GM19372 (cell line): ENCODE measurements around the gene RAB7B.

Experiments used
- ATAC-seq: cut with Tn5 transposase; IDR thresholded peaks from one replicate; pipeline ENCODE4 v1.9.1; 2021; ENCODE audit warnings: mild to moderate bottlenecking, low read depth, moderate library complexity; ENCODE audit not compliant: unreplicated experiment

The RAB7B gene

GRCh38 chr1:205976708-205977401 lies 26.3 kb downstream of the RAB7B start:
- no peak for ATAC-seq

GRCh38 chr1:205976036-205976435 lies 27.2 kb downstream of the RAB7B start:
- ATAC-seq: no peak

- ATAC-seq: no peak
These were observed 27.7 kb downstream of the RAB7B start for GRCh38 chr1:205975387-205975998.

- ATAC-seq: no peak
These were observed 28.5 kb downstream of the RAB7B start for GRCh38 chr1:205974712-205975111.

GRCh38 chr1:205973377-205974232 lies 29.6 kb downstream of the RAB7B start:
- ATAC-seq: no peak

- no peak for ATAC-seq
These were observed 30.6 kb downstream of the RAB7B start for GRCh38 chr1:205972491-205973168.

- ATAC-seq: no peak
These were observed 31.1 kb downstream of the RAB7B start for GRCh38 chr1:205972081-205972480.

- no peak for ATAC-seq
These were observed 32.1 kb downstream of the RAB7B start for GRCh38 chr1:205971082-205971481.

- no peak for ATAC-seq
These were observed 32.7 kb downstream of the RAB7B start for GRCh38 chr1:205970486-205970885.

GRCh38 chr1:205969229-205969628 lies 34.0 kb downstream of the RAB7B start:
- ATAC-seq: no peak

- no peak for ATAC-seq
These were observed 35.5 kb downstream of the RAB7B start for GRCh38 chr1:205967554-205968335.

- ATAC-seq: no peak
These were observed 37.9 kb downstream of the RAB7B start for GRCh38 chr1:205965036-205965884.

- ATAC-seq: no peak
These were observed 39.6 kb downstream of the RAB7B start for GRCh38 chr1:205963352-205964155.

- ATAC-seq: no peak
These were observed 40.4 kb downstream of the RAB7B start for GRCh38 chr1:205962821-205963221.

- ATAC-seq: no peak
These were observed 41.0 kb downstream of the RAB7B start for GRCh38 chr1:205961991-205962820.

GRCh38 chr1:205961405-205961804 lies 41.8 kb downstream of the RAB7B start:
- ATAC-seq: no peak

- no peak for ATAC-seq
These were observed 43.4 kb downstream of the RAB7B start for GRCh38 chr1:205959789-205960188.

- no peak for ATAC-seq
These were observed 47.7 kb downstream of the RAB7B start for GRCh38 chr1:205955499-205955898.
